HepG2 (cell line): Measurements from ENCODE around the gene HELB. TPM values are rescaled to one million over a fixed set of nuclear protein-coding genes. Genes with fewer than 3 reads are reported as not detected.

Source experiments
- CBX2 ChIP-seq, 2 experiments: fragments of 200-600 bp in 1 of 2; sonication (generic); formaldehyde crosslinking in 1 of 2; IDR thresholded peaks; 2 replicates each; pipeline versions ENCODE4 v1.7.0 to v1.8.1; 2018 to 2022; ENCODE audit warnings: low read depth in 2 of 2, low read length in 1 of 2, mild to moderate bottlenecking in 1 of 2, missing genetic modification reagents in 1 of 2
- CC2D1A ChIP-seq: sonication (generic); formaldehyde crosslinking; IDR thresholded peaks from 2 replicates; pipeline ENCODE4 v1.8.1; 2023; ENCODE audit warnings: mild to moderate bottlenecking, missing genetic modification reagents
- DDIT3 ChIP-seq: sonication (generic); formaldehyde crosslinking; IDR thresholded peaks from 2 replicates; pipeline ENCODE4 v1.4.0; 2020; ENCODE audit warnings: mild to moderate bottlenecking, missing genetic modification reagents
- HOXD1 ChIP-seq: sonication (generic); formaldehyde crosslinking; IDR thresholded peaks from 2 replicates; pipeline ENCODE4 v1.5.0; 2020; ENCODE audit warnings: missing genetic modification reagents
- MAFF ChIP-seq: IDR thresholded peaks from 2 replicates; pipeline ENCODE4 v1.6.1; 2011; ENCODE audit warnings: low read depth, low read length, improper control_type of control experiment
- NFATC3 ChIP-seq: sonication (generic); formaldehyde crosslinking; IDR thresholded peaks from 2 replicates; pipeline ENCODE4 v1.5.1; 2020; ENCODE audit warnings: mild to moderate bottlenecking, missing genetic modification reagents
- NR2C2 ChIP-seq: sonication (generic); formaldehyde crosslinking; IDR thresholded peaks from 2 replicates; pipeline ENCODE4 v1.4.0; 2020; ENCODE audit warnings: missing genetic modification reagents, mild to moderate bottlenecking, moderate library complexity, borderline replicate concordance
- PRDM15 ChIP-seq: sonication (generic); formaldehyde crosslinking; IDR thresholded peaks from 2 replicates; pipeline ENCODE4 v1.4.0; 2020; ENCODE audit warnings: missing genetic modification reagents
- SMAD3 ChIP-seq: sonication (generic); formaldehyde crosslinking; IDR thresholded peaks from 2 replicates; pipeline ENCODE4 v1.4.0; 2020; ENCODE audit warnings: missing genetic modification reagents
- SNRNP70 ChIP-seq: fragments of 200-400 bp; formaldehyde crosslinking; IDR thresholded peaks from 2 replicates; pipeline ENCODE4 v1.6.1; 2017; ENCODE audit warnings: mild to moderate bottlenecking, low read depth, low read length, moderate library complexity
- TP53 ChIP-seq: sonication (generic); formaldehyde crosslinking; conservative IDR thresholded peaks from 2 replicates; pipeline ENCODE4 v1.4.0; 2020; ENCODE audit warnings: missing genetic modification reagents
- U2AF2 ChIP-seq: fragments of 200-400 bp; formaldehyde crosslinking; IDR thresholded peaks from 2 replicates; pipeline ENCODE4 v1.6.1; 2017; ENCODE audit warnings: low read depth, mild to moderate bottlenecking, low read length
- ZMYM4 ChIP-seq: sonication (generic); formaldehyde crosslinking; IDR thresholded peaks from 2 replicates; pipeline ENCODE4 v1.8.1; 2023; ENCODE audit warnings: mild to moderate bottlenecking, missing genetic modification reagents
- ZNF232 ChIP-seq: sonication (generic); formaldehyde crosslinking; IDR thresholded peaks from 2 replicates; pipeline ENCODE4 v1.4.0; 2020; ENCODE audit warnings: missing genetic modification reagents, borderline replicate concordance
- ZNF710 ChIP-seq: sonication (generic); formaldehyde crosslinking; IDR thresholded peaks from 2 replicates; pipeline ENCODE4 v1.5.0; 2020; ENCODE audit warnings: mild to moderate bottlenecking, missing genetic modification reagents, borderline replicate concordance
- ZNF776 ChIP-seq: sonication (generic); formaldehyde crosslinking; IDR thresholded peaks from 2 replicates; pipeline ENCODE4 v1.4.0; 2020; ENCODE audit warnings: mild to moderate bottlenecking, missing genetic modification reagents
- polyA plus RNA-seq, 8 experiments: library from polyadenylated mRNA; depleted of rRNA in 3 of 8; stranded (reverse) in 7 of 8; unstranded in 1 of 8; fragments of >200 nt; fragmentation: Illumina TruSeq in 4 of 8; extraction: Trizol in 4 of 8; gene quantifications; 2 replicates each; pipeline versions ENCODE4 v1.2.1 to v1.2.3, GENCODE V29; 2011 to 2016; ENCODE audit warnings: low read depth in 4 of 8, missing spikeins in 1 of 8, mixed read lengths in 1 of 8; ENCODE audit not compliant: insufficient read depth in 1 of 8
- total RNA-seq, 5 experiments: library from RNA; depleted of rRNA; stranded (reverse); fragments of >200 nt; fragmentation: Illumina TruSeq; extraction: Trizol; gene quantifications; 2 replicates each; pipeline ENCODE4 v1.2.3, GENCODE V29; 2016; ENCODE audit warnings: low read depth in 1 of 5
- TF ChIP-seq, protein P1 (sequence below): sonication (generic); formaldehyde crosslinking; IDR thresholded peaks from 2 replicates; pipeline ENCODE4 v1.4.0; 2020; ENCODE audit warnings: missing genetic modification reagents
- TF ChIP-seq, protein P2 (sequence below): sonication (generic); formaldehyde crosslinking; IDR thresholded peaks from 2 replicates; pipeline ENCODE4 v1.4.0; 2020; ENCODE audit warnings: missing genetic modification reagents, mild to moderate bottlenecking, borderline replicate concordance

HELB gene
- total and polyA plus RNA-seq, 2 of the 13 experiments (the other 11 are each of a cell fraction or from before 2014, with no cell fraction given), result 1.7 to 3.7 TPM

DNA sequence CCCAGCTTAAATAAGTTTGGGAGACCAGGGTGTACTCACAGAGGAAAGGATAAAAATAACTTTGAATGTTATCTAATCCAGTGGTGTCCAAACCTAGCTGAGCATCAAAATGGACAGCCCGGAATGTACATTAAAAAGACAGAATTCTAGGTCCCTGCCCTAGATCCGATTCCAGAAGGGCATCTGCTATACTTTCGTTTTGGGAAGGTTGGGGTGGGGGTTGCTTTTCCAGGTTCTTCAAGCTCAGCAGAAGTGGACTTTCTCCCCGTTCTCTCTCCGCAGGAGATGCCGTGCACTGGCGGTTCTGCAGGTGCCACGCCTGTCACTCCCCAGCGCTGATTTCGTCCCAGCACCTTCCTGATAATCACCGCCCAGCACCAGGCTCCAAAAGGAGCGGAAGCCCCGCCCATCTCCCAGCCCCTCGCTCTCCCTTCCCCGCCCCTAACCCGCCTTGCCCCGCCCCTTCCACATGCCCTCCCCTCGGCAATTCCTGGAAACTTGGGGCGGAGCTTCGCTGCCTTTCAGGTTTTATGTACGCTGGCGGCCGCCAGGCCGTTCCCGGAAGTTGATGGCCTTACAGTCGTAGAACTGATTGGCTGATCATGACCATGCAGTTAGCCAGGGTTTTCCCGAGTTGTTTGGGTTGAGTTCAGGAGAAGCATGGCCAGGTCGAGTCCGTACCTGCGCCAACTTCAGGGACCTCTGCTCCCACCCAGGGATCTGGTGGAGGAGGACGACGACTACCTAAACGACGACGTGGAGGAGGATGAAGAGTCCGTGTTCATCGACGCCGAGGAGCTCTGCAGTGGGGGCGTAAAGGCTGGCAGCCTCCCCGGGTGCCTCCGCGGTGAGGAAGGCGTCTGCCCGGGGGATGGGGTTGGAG lies at the start of gene HELB (continued):
- TF ChIP-seq CBX2 (IDR thresholded peaks at IDR 0.05; ENCODE audit: low read depth, low read length) (no peak), CBX2 (CRISPR knock-in tag; IDR thresholded peaks at IDR 0.05; ENCODE audit: low read depth) (no peak), NFATC3 (CRISPR knock-in tag) (no peak), PRDM15 (CRISPR knock-in tag) (no peak), TP53 (CRISPR knock-in tag) (no peak), ZNF232 (no peak), CC2D1A (CRISPR knock-in tag) (no peak), ZNF776 (CRISPR knock-in tag) (no peak), U2AF2 (no peak), ZNF710 (peak; percentile 31; the same call in 1 of the 2 replicates), ZMYM4 (CRISPR knock-in tag) (peak; percentile 92), DDIT3 (no peak), MAFF (no peak), NR2C2 (CRISPR knock-in tag) (0 out of 2 replicates have a peak, but pooled peaks have one; percentile 32), HOXD1 (CRISPR knock-in tag) (no peak), SNRNP70 (no peak), SMAD3 (CRISPR knock-in tag) (peak; percentile 46; the same call in 1 of the 2 replicates)
- TF ChIP-seq, protein P1, sequence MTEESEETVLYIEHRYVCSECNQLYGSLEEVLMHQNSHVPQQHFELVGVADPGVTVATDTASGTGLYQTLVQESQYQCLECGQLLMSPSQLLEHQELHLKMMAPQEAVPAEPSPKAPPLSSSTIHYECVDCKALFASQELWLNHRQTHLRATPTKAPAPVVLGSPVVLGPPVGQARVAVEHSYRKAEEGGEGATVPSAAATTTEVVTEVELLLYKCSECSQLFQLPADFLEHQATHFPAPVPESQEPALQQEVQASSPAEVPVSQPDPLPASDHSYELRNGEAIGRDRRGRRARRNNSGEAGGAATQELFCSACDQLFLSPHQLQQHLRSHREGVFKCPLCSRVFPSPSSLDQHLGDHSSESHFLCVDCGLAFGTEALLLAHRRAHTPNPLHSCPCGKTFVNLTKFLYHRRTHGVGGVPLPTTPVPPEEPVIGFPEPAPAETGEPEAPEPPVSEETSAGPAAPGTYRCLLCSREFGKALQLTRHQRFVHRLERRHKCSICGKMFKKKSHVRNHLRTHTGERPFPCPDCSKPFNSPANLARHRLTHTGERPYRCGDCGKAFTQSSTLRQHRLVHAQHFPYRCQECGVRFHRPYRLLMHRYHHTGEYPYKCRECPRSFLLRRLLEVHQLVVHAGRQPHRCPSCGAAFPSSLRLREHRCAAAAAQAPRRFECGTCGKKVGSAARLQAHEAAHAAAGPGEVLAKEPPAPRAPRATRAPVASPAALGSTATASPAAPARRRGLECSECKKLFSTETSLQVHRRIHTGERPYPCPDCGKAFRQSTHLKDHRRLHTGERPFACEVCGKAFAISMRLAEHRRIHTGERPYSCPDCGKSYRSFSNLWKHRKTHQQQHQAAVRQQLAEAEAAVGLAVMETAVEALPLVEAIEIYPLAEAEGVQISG (CRISPR knock-in tag), result peak; percentile 69
- TF ChIP-seq, protein P2, sequence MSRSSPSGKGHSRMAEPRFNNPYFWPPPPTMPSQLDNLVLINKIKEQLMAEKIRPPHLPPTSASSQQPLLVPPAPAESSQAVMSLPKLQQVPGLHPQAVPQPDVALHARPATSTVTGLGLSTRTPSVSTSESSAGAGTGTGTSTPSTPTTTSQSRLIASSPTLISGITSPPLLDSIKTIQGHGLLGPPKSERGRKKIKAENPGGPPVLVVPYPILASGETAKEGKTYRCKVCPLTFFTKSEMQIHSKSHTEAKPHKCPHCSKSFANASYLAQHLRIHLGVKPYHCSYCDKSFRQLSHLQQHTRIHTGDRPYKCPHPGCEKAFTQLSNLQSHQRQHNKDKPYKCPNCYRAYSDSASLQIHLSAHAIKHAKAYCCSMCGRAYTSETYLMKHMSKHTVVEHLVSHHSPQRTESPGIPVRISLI (CRISPR knock-in tag), result no peak; the same call in 1 of the 2 replicates
